Endothelial cell of umbilical vein (primary cell): ENCODE results near the gene SPPL2B. TPM values are rescaled to one million over a fixed set of nuclear protein-coding genes. Genes with fewer than 3 reads are reported as not detected.

Experiments
- BruUV-seq: library from RNA; stranded (reverse); fragments of 400-500 nt; replicated peaks from 2 replicates; lab custom pipeline; 2021; lab: Mats Ljungman, UMichigan
- CTCF ChIA-PET: fragments of 300-600, 350-600 bp; sonication (Branson Sonifier 250); formaldehyde crosslinking; loops from one replicate; lab custom pipeline; 2021; ENCODE audit warnings: antibody characterized with exemption, inconsistent platforms; lab: Charles Lee
- POLR2A ChIA-PET: fragments of 300-600, 350-600 bp; sonication (Branson Sonifier 250); formaldehyde crosslinking; loops from one replicate; lab custom pipeline; 2021; ENCODE audit warnings: antibody characterized with exemption, inconsistent platforms; lab: Charles Lee
- DNase-seq: peaks from one replicate; pipeline ENCODE4 v3.0.0-alpha.2; 2011; ENCODE audit warnings: low read depth, low spot score
- FAIRE-seq: peaks from 2 replicates; lab custom pipeline; 2011; peaks lifted over from hg19 to GRCh38; lab: Jason Lieb, UNC
- H2AFZ ChIP-seq: 2 replicates; pipeline ENCODE4 v1.6.0; 2012; ENCODE audit warnings: low read depth, low read length, control low read depth, inconsistent platforms
- H3K27ac ChIP-seq: 2 replicates; pipeline ENCODE4 v1.5.1; 2011; ENCODE audit warnings: low read depth, mild to moderate bottlenecking, control low read depth, low read length, moderate library complexity; ENCODE audit not compliant: insufficient read depth
- H3K27me3 ChIP-seq, 2 experiments: 2 replicates each; pipeline versions ENCODE4 v1.6.0 to v1.6.1; 2011; ENCODE audit warnings: low read length in 2 of 2, mixed read lengths in 1 of 2; ENCODE audit not compliant: control insufficient read depth in 2 of 2, insufficient read depth in 2 of 2
- H3K36me3 ChIP-seq, 2 experiments: 2 replicates in 1 of 2; 3 replicates in 1 of 2; pipeline ENCODE4 v1.5.1; 2011; ENCODE audit warnings: low read length in 2 of 2, mild to moderate bottlenecking in 1 of 2, moderate library complexity in 1 of 2; ENCODE audit not compliant: control insufficient read depth in 2 of 2, insufficient read depth in 2 of 2; ENCODE audit errors: extremely low read depth in 1 of 2
- H3K4me1 ChIP-seq: 3 replicates; pipeline ENCODE4 v1.5.1; 2011; ENCODE audit warnings: mild to moderate bottlenecking, low read length; ENCODE audit not compliant: control insufficient read depth, insufficient read depth; ENCODE audit errors: extremely low read depth
- H3K4me2 ChIP-seq: 2 replicates; pipeline ENCODE4 v1.6.1; 2011; ENCODE audit warnings: low read length, control low read depth, mixed read lengths; ENCODE audit not compliant: insufficient read depth
- H3K4me3 ChIP-seq, 3 experiments: fragments of 200-600 bp in 1 of 3; sonication (generic), shearing (Covaris generic) in 1 of 3; replicated peaks in 1 of 3; 2 replicates each; pipeline ENCODE4 v1.5.1; 2011 to 2016; ENCODE audit warnings: control low read depth in 3 of 3, low read length in 3 of 3, mild to moderate bottlenecking in 2 of 3, inconsistent platforms in 1 of 3, low read depth in 1 of 3, moderate library complexity in 1 of 3; ENCODE audit not compliant: insufficient read depth in 1 of 3
- H3K79me2 ChIP-seq: 2 replicates; pipeline ENCODE4 v1.6.0; 2012; ENCODE audit warnings: low read length, inconsistent platforms; ENCODE audit not compliant: control insufficient read depth, insufficient read depth
- H3K9ac ChIP-seq: replicated peaks from 2 replicates; pipeline ENCODE3; 2011; ENCODE audit warnings: low read length, control low read depth; ENCODE audit not compliant: insufficient read depth; ENCODE audit errors: extremely low read depth
- H3K9me1 ChIP-seq: replicated peaks from 3 replicates; pipeline ENCODE4 v1.6.0; 2011; ENCODE audit warnings: mild to moderate bottlenecking, low read length; ENCODE audit not compliant: control insufficient read depth, insufficient read depth; ENCODE audit errors: extremely low read depth
- H3K9me3 ChIP-seq: replicated peaks from 2 replicates; pipeline ENCODE4 v1.5.1; 2012; ENCODE audit warnings: low read length, inconsistent platforms; ENCODE audit not compliant: control insufficient read depth, insufficient read depth
- H4K20me1 ChIP-seq: replicated peaks from 2 replicates; pipeline ENCODE3; 2011; ENCODE audit warnings: mild to moderate bottlenecking, low read length; ENCODE audit not compliant: control insufficient read depth, insufficient read depth; ENCODE audit errors: extremely low read depth
- CTCF ChIP-seq, 2 donors: IDR thresholded peaks; 1 replicate in 1 of 2; 2 replicates in 1 of 2; pipeline ENCODE4 v1.5.1; 2011; ENCODE audit warnings: low read length in 2 of 2, mild to moderate bottlenecking in 2 of 2, moderate library complexity in 2 of 2, control low read depth in 1 of 2, inconsistent platforms in 1 of 2, low read depth in 1 of 2; ENCODE audit not compliant: insufficient read depth in 1 of 2; ENCODE audit errors: extremely low read depth in 1 of 2
- EZH2 ChIP-seq: IDR thresholded peaks from 2 replicates; pipeline ENCODE4 v1.6.1; 2012; ENCODE audit warnings: borderline replicate concordance, low read depth, mild to moderate bottlenecking, moderate library complexity, low read length, inconsistent platforms; ENCODE audit not compliant: severe bottlenecking
- FOS ChIP-seq: IDR thresholded peaks from 2 replicates; pipeline ENCODE4 v1.6.1; 2011; ENCODE audit warnings: mild to moderate bottlenecking, low read length, moderate library complexity, borderline replicate concordance; ENCODE audit not compliant: insufficient read depth
- GATA2 ChIP-seq: IDR thresholded peaks from 2 replicates; pipeline ENCODE4 v1.7.0; 2011; ENCODE audit warnings: low read depth, mild to moderate bottlenecking, moderate library complexity, mixed read lengths, low read length; ENCODE audit not compliant: insufficient read length, insufficient read depth
- JUN ChIP-seq: IDR thresholded peaks from 2 replicates; pipeline ENCODE4 v1.6.1; 2011; ENCODE audit warnings: borderline replicate concordance, low read depth; ENCODE audit not compliant: insufficient read length, insufficient read depth
- MAX ChIP-seq: IDR thresholded peaks from 2 replicates; pipeline ENCODE4 v1.6.1; 2011; ENCODE audit not compliant: insufficient read depth, insufficient read length
- MYC ChIP-seq: IDR thresholded peaks from one replicate; pipeline ENCODE4 v1.6.1; 2011; ENCODE audit warnings: mild to moderate bottlenecking, low read depth, low read length
- POLR2A ChIP-seq: IDR thresholded peaks from 2 replicates; pipeline ENCODE4 v1.6.1; 2012; ENCODE audit warnings: low read depth, mild to moderate bottlenecking, control low read depth, low read length
- POLR2AphosphoS5 ChIP-seq: IDR thresholded peaks from 2 replicates; pipeline ENCODE4 v1.6.1; 2012; ENCODE audit warnings: low read depth, mild to moderate bottlenecking, control low read depth, low read length, moderate library complexity; ENCODE audit not compliant: insufficient read depth
- dilution Hi-C: fragments of 300-500 bp; cut with MboI; formaldehyde crosslinking; loops from one replicate; pipeline ENCODE4 v1.15.0; 2019; ENCODE audit warnings: low sequenced_read_pairs; ENCODE audit not compliant: extremely low pct_ligation_motif_present
- intact Hi-C: fragments of 100-400 bp; cut with micrococcal nuclease; formaldehyde crosslinking; loops from one replicate; pipeline ENCODE4 v1.10.0; 2022
- polyA plus RNA-seq, 4 experiments: library from polyadenylated mRNA; depleted of rRNA in 3 of 4; stranded (reverse) in 3 of 4; unstranded in 1 of 4; fragments of >200 nt; gene quantifications; 2 replicates each; pipeline versions ENCODE4 v1.2.1 to v1.2.3, GENCODE V29; 2011 to 2012; ENCODE audit warnings: missing spikeins in 1 of 4
- total RNA-seq: library from RNA; stranded (reverse); gene quantifications from 2 replicates; pipeline ENCODE4 v1.2.3, GENCODE V29; 2021

The SPPL2B gene
- total and polyA plus RNA-seq, 2 donors (not counting 3 experiments of a cell fraction or from before 2014, with no cell fraction given), result 60.7 to 62.7 TPM

- no peak overlapping the region for H3K9ac ChIP-seq
- no peak overlapping the region for H3K4me3 ChIP-seq
- intact Hi-C loops, result no loop called here
- CTCF ChIA-PET, result no interaction called here
- no peaks in the 10 kb centered on the region for H3K4me1 ChIP-seq
- no TSS peak for BruUV-seq
- no peak for DNase-seq
- H2AFZ ChIP-seq, result no peak overlapping the region
- FAIRE-seq, result no peak
- no peak overlapping the region for H3K4me2 ChIP-seq
- H3K9me1 ChIP-seq, result no peaks in the 10 kb centered on the region
- no peaks in the 10 kb centered on the region for H3K36me3 ChIP-seq
- POLR2A ChIA-PET, result no interaction called here
- no peaks in the 10 kb centered on the region for H3K9me3 ChIP-seq
- H3K27me3 ChIP-seq, result no peaks in the 10 kb centered on the region
- dilution Hi-C loops, result no loop called here
- H3K27ac ChIP-seq, result no peak overlapping the region
- H4K20me1 ChIP-seq, result no peaks in the 10 kb centered on the region
- no peaks in the 10 kb centered on the region for H3K79me2 ChIP-seq
- no peak for TF ChIP-seq EZH2
- TF ChIP-seq POLR2A, result no peak
- TF ChIP-seq CTCF (IDR thresholded peaks at IDR 0.05; ENCODE audit: extremely low read depth in 1 of 2, insufficient read depth in 1 of 2, low read depth in 1 of 2, low read length in 2 of 2), result no peak
- no peak for TF ChIP-seq POLR2AphosphoS5
- no peak for TF ChIP-seq GATA2
- TF ChIP-seq MAX, result no peak
- TF ChIP-seq MYC, result no peak
- no peak for TF ChIP-seq FOS
- no peak for TF ChIP-seq JUN
These were observed 46.3 kb downstream of the SPPL2B start for GRCh38 chr19:2374808-2375207.
